Measurements from ENCODE around the gene KCTD13. TPM values are rescaled to one million over a fixed set of nuclear protein-coding genes. Genes with fewer than 3 reads are reported as not detected.
"Not testable (repeated sequence)": the region's sequence is repeated elsewhere in the genome, so short reads cannot be mapped to it uniquely, and the experiment has no call there.

The KCTD13 gene
- total RNA-seq, 2 donors from 2014 or later: 37.1 to 55.5 TPM

GRCh38 chr16:29959293-29959692 is 33.3 kb upstream of the KCTD13 start:
- Mint-ChIP-seq H3K36me3 (no peaks in the 10 kb centered on the region), H3K9me3 (no peaks in the 10 kb centered on the region), H3K27ac (no peak overlapping the region)
- no peak for ATAC-seq
- DNase-seq (ENCODE audit: low spot score in 2 of 2): no peak

- no peak for ATAC-seq
- Mint-ChIP-seq H3K9me3 (no peaks in the 10 kb centered on the region), H3K36me3 (no peaks in the 10 kb centered on the region), H3K27ac (no peak overlapping the region)
- no peak for DNase-seq (ENCODE audit: low spot score in 2 of 2)
These were observed 32.7 kb upstream of the KCTD13 start for GRCh38 chr16:29958756-29959155.

- ATAC-seq (no peak), DNase-seq (ENCODE audit: low spot score in 2 of 2) (no peak)
- peaks cover 0 to 6% of the 10 kb centered on the region in 2 donors for H3K36me3 Mint-ChIP-seq
- H3K27ac Mint-ChIP-seq: no peak overlapping the region
- H3K9me3 Mint-ChIP-seq: peaks cover 3 to 8% of the 10 kb centered on the region in 2 donors
These were observed 25.8 kb upstream of the KCTD13 start for GRCh38 chr16:29951625-29952365.

GRCh38 chr16:29950806-29951461 is 24.9 kb upstream of the KCTD13 start:
- Mint-ChIP-seq H3K36me3 (peaks cover 0 to 6% of the 10 kb centered on the region in 2 donors), H3K9me3 (peaks cover 3 to 8% of the 10 kb centered on the region in 2 donors), H3K27ac (no peak overlapping the region)
- ATAC-seq (no peak), DNase-seq (ENCODE audit: low spot score in 2 of 2) (no peak)

- ATAC-seq (no peak), DNase-seq (ENCODE audit: low spot score in 2 of 2) (no peak)
- Mint-ChIP-seq H3K9me3 (peaks cover 3 to 8% of the 10 kb centered on the region in 2 donors), H3K36me3 (peaks cover 0 to 6% of the 10 kb centered on the region in 2 donors), H3K27ac (no peak overlapping the region)
These were observed 21.9 kb upstream of the KCTD13 start for GRCh38 chr16:29947897-29948296.

- DNase-seq (ENCODE audit: low spot score in 2 of 2) (no peak), ATAC-seq (no peak)
- H3K27ac Mint-ChIP-seq: no peak overlapping the region
- no peaks in the 10 kb centered on the region for H3K9me3 Mint-ChIP-seq
- no peaks in the 10 kb centered on the region for H3K36me3 Mint-ChIP-seq
These were observed 18.1 kb upstream of the KCTD13 start for GRCh38 chr16:29943846-29944799.

GRCh38 chr16:29940656-29941055 is 14.6 kb upstream of the KCTD13 start:
- DNase-seq (ENCODE audit: low spot score in 2 of 2): no peak
- no peaks in the 10 kb centered on the region for H3K9me3 Mint-ChIP-seq
- H3K36me3 Mint-ChIP-seq: no peaks in the 10 kb centered on the region
- H3K27ac Mint-ChIP-seq: no peak overlapping the region
- no peak for ATAC-seq

- not testable (repeated sequence) for H3K36me3 Mint-ChIP-seq; H3K9me3 Mint-ChIP-seq; DNase-seq (ENCODE audit: low spot score in 2 of 2); ATAC-seq; H3K27ac Mint-ChIP-seq
These were observed 5.7 kb upstream of the KCTD13 start for GRCh38 chr16:29931750-29932149.

GRCh38 chr16:29927070-29927905 is 1.3 kb upstream of the KCTD13 start:
- no peak for DNase-seq (ENCODE audit: low spot score in 2 of 2)
- Mint-ChIP-seq H3K36me3 (peaks cover 9 to 17% of the 10 kb centered on the region in 2 donors), H3K27ac (peak overlapping the region in 1 of 2 donors; percentile 97), H3K9me3 (no peaks in the 10 kb centered on the region)
- ATAC-seq: no peak

- DNase-seq (ENCODE audit: low spot score in 2 of 2) (no peak), ATAC-seq (no peak)
- Mint-ChIP-seq H3K27ac (peak overlapping the region; percentile 97 to 98), H3K36me3 (peaks cover 9 to 17% of the 10 kb centered on the region in 2 donors), H3K9me3 (no peaks in the 10 kb centered on the region)
These were observed 656 bp upstream of the KCTD13 start for GRCh38 chr16:29926711-29927052.

GRCh38 chr16:29925105-29925756 is 795 bp downstream of the KCTD13 start:
- H3K36me3 Mint-ChIP-seq: peaks cover 14 to 23% of the 10 kb centered on the region in 2 donors
- DNase-seq (ENCODE audit: low spot score in 2 of 2) (no peak), ATAC-seq (no peak)
- no peaks in the 10 kb centered on the region for H3K9me3 Mint-ChIP-seq
- H3K27ac Mint-ChIP-seq: peak overlapping the region; percentile 96 to 97

- H3K9me3 Mint-ChIP-seq: no peaks in the 10 kb centered on the region
- H3K27ac Mint-ChIP-seq: no peak overlapping the region
- ATAC-seq: no peak
- H3K36me3 Mint-ChIP-seq: peaks cover 14 to 23% of the 10 kb centered on the region in 2 donors
- no peak for DNase-seq (ENCODE audit: low spot score in 2 of 2)
These were observed 3.0 kb downstream of the KCTD13 start for GRCh38 chr16:29922986-29923501.

GRCh38 chr16:29922326-29922725 is 3.7 kb downstream of the KCTD13 start:
- ATAC-seq (no peak), DNase-seq (ENCODE audit: low spot score in 2 of 2) (no peak)
- peak overlapping the region in 1 of 2 donors; percentile 72 for H3K27ac Mint-ChIP-seq
- H3K9me3 Mint-ChIP-seq: no peaks in the 10 kb centered on the region
- peaks cover 14 to 23% of the 10 kb centered on the region in 2 donors for H3K36me3 Mint-ChIP-seq

GRCh38 chr16:29921034-29921385 is 5.0 kb downstream of the KCTD13 start:
- ATAC-seq: no peak
- peaks cover 14 to 15% of the 10 kb centered on the region in 2 donors for H3K36me3 Mint-ChIP-seq

GRCh38 chr16:29920288-29921033 is 5.6 kb downstream of the KCTD13 start:
- DNase-seq (ENCODE audit: low spot score in 2 of 2) (no peak), ATAC-seq (no peak)
- Mint-ChIP-seq H3K9me3 (no peaks in the 10 kb centered on the region), H3K36me3 (peaks cover 11 to 13% of the 10 kb centered on the region in 2 donors), H3K27ac (peak overlapping the region in 1 of 2 donors; percentile 22)

More at GRCh38 chr16:29921034-29921385, 5.0 kb downstream of the KCTD13 start:
- no peak for DNase-seq (ENCODE audit: low spot score in 2 of 2)
- H3K9me3 Mint-ChIP-seq: no peaks in the 10 kb centered on the region
- no peak overlapping the region for H3K27ac Mint-ChIP-seq
